Fibroblast of the conjunctiva (primary cell): ENCODE results near the gene LRIG1.

Experiments used
- DNase-seq: peaks from one replicate; pipeline ENCODE4 v3.0.0-alpha.2; 2010; ENCODE audit warnings: low read depth

The LRIG1 gene

DNA sequence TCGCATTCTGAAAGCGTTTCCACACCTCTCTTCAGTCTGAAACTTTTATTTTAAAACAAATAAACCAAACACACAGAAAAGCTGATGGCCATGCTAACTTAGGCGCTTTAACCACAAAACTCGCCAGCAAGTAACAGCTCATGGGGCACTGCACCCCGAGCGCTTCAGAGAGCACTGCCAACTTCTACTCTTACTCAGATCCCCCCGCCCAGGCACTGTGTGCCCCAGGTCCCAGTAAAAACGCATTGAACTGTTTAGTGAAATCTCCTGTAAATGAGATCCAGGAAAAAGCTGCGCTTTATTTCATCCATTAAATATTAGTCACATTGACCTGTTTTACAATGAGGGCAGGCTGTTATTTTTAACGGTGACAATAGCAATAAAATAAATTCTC is 99.7 kb downstream of the LRIG1 start:
- no peak for DNase-seq

GRCh38 chr3:66400411-66401156 is 100.2 kb downstream of the LRIG1 start:
- no peak for DNase-seq

- DNase-seq = no peak
Measured at GRCh38 chr3:66399529-66400232, 101.1 kb downstream of the LRIG1 start.

GRCh38 chr3:66398228-66399025 is 102.4 kb downstream of the LRIG1 start:
- no peak for DNase-seq

GRCh38 chr3:66397745-66398144 is 103.1 kb downstream of the LRIG1 start:
- DNase-seq = no peak

- DNase-seq = no peak
Measured at GRCh38 chr3:66396888-66397287, 103.9 kb downstream of the LRIG1 start.

DNA sequence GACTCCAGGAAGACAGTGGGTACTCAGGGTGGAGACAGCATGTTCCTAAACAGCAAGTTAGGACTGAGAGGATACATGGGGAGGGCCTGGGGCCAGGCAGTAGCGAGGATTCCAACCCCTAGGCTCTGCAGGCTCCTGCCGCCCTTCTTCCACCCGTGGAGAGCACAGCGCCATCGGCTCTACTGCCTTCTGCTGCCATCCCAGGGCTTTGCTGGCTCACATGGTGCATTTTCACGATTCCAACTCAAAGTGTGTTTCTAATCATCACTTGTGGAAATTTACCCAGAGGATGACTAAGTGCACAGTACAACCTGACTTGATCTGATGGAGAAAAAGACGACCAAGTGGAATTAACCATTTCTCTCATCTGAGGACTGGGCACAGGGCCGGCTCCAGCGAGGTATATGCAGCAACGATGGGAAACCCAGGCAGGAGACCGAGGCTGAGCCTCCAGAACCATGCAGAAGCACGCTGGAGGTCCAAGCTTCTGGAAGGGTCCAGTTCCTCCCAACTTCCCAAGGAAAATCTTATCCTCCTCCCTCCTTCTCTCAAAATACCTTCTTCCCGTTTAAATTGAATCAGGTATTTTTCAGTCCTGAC is 104.6 kb downstream of the LRIG1 start:
- no peak for DNase-seq

- DNase-seq = no peak
Measured at GRCh38 chr3:66395635-66396034, 105.2 kb downstream of the LRIG1 start.

DNA sequence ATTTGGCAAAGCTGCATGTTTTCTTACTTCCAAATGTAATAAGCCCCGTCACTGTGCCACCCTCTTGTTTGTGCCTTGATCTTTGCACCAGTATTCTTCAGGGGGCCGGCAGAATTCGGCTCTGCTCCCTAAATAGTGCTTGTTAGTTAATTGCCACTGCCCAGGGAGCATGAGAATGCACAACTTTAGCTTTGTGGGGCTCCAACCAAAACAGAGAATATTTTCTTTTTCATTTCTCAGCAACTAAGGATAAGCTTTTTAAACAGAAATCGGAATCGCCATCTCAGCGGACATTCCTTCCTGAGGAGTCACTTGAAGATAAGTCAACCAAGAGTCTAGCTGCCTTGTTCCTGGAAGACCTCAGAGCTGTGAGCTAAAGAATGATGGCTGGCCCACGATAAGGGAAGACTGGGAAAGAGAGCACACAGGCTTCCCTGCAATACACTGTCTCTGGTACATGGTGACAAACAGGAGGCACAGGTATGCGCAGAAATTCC is 106.0 kb downstream of the LRIG1 start:
- DNase-seq = no peak

GRCh38 chr3:66394019-66394752 is 106.6 kb downstream of the LRIG1 start:
- no peak for DNase-seq

DNA sequence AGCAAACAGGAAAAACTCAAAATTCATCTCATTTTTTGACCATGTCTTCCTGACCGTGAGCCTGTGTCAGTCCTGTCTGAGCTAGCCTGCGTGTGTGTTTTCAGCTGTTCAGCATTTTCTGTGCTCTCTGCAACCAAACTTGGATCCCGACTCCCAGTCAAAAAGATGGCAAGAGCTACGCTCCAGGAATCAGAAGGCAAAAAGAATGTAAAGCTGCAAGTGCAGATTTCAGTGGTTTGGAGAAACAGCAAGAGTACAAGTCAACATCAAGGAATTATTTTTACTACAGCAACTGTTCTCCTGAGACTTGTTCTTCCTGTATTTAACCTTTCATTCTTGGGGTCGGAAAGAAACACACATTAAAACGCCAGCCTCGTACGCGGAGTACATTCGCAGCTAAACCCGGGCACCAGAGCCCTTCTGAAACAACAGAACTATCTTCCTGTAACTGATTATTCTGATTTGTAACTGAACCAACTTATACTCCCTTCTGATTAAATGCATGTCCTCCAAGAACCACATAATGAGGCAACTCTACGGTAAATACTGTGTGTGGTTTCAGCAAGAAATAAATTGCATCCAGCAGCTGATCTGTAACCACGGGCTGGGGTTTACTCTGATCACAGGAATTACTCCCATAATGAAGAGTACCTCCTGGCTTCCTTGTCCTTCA is 107.4 kb downstream of the LRIG1 start:
- peak; percentile 55 for DNase-seq

DNA sequence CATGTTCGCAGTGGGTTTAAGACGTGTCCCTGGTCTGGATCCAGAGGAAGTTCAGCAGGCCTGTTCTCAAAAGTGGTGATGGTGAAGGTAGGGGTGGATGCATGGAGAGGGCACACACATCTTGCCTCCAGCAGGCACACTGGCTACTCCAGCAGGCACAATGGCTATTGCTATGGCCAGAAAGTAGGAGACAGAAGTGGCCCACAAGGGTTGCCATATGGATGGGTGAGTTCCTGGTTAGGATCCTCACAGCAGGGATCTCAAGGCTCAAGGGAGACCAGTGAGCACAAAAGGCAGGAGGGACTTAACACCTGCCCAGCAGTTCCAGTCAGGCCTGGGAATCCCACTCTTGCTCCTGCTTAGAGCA is 107.9 kb downstream of the LRIG1 start:
- no peak for DNase-seq

DNA sequence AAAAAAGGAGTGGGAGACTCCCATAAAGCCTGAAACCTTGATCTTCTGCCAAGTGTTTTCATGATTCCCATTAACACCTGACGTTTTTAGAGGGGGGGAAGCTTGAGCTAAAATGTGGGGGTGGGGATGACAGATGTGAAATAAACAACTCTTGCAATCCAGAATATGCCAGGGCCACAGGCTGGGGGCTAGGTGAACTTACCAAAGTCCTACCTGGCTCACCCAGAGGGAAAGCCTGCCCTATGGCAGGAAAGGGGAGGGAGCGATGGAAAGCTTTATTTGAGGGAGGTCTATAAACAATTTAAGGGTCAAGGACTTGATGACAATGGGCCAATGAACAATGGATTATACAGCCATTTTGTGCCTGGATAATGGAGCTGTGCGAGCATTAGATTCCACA is 108.3 kb downstream of the LRIG1 start:
- no peak for DNase-seq

GRCh38 chr3:66390013-66390412 is 110.8 kb downstream of the LRIG1 start:
- no peak for DNase-seq

GRCh38 chr3:66386925-66387650 is 113.7 kb downstream of the LRIG1 start:
- no peak for DNase-seq

- DNase-seq = no peak
Measured at GRCh38 chr3:66386011-66386924, 114.6 kb downstream of the LRIG1 start.

DNA sequence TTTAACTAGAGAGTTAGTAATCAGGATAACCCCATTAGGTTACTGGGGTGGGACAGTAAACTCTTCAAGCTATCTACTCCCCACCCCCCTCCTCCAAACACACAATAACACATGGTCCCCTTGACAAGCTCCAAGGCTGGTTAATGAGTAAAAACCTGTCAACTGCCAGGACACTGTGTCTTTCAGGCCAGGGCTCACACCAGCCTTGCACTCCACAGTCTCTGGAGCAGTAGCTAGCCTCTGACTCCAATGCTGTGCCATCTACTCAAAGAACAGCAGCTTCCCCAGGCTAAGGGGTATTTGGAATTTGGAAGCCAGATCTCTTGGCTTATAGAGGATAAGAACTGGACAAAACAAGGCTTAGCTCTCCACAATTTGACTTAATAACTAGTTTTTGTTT is 115.8 kb downstream of the LRIG1 start:
- DNase-seq = no peak

DNA sequence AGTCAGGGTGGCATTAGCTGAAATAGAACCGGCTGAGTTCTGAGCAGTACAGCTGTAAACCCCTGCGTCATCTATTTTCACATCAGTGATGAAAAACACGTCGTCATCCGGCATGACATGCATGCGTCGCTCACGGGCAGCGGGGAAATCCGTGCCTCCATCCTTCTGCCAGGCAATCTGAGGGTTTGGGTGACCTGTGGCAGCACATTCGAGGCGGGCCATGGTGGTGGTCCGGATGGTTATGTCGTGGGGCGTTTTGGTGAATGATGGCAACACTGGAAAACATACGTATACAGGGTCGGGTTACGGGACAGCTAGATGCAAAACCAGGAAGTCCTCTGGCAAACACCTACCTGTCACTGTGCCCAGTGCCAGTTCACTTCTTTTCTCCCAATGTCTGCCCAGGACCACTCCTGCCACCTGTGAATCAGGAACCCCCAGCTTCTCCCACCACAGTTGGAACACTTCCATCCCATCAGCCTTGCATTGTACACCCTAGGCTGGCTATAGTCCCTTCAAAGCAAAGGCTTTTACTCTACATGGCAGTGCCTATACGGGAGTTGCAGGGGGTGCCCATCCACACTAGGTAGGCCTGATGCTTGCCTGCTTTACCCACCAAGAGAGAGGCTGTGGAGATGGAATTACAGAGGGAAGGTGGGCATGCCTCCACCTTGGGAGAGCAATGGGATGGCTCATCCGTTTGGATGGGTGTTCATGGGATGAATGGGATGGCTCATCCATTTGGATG is 116.7 kb downstream of the LRIG1 start:
- DNase-seq = no peak

- no peak for DNase-seq
Measured at GRCh38 chr3:66383023-66383422, 117.8 kb downstream of the LRIG1 start.
